ENCODE measurements around the gene APPL1.

The APPL1 gene, protein sequence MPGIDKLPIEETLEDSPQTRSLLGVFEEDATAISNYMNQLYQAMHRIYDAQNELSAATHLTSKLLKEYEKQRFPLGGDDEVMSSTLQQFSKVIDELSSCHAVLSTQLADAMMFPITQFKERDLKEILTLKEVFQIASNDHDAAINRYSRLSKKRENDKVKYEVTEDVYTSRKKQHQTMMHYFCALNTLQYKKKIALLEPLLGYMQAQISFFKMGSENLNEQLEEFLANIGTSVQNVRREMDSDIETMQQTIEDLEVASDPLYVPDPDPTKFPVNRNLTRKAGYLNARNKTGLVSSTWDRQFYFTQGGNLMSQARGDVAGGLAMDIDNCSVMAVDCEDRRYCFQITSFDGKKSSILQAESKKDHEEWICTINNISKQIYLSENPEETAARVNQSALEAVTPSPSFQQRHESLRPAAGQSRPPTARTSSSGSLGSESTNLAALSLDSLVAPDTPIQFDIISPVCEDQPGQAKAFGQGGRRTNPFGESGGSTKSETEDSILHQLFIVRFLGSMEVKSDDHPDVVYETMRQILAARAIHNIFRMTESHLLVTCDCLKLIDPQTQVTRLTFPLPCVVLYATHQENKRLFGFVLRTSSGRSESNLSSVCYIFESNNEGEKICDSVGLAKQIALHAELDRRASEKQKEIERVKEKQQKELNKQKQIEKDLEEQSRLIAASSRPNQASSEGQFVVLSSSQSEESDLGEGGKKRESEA

DNA sequence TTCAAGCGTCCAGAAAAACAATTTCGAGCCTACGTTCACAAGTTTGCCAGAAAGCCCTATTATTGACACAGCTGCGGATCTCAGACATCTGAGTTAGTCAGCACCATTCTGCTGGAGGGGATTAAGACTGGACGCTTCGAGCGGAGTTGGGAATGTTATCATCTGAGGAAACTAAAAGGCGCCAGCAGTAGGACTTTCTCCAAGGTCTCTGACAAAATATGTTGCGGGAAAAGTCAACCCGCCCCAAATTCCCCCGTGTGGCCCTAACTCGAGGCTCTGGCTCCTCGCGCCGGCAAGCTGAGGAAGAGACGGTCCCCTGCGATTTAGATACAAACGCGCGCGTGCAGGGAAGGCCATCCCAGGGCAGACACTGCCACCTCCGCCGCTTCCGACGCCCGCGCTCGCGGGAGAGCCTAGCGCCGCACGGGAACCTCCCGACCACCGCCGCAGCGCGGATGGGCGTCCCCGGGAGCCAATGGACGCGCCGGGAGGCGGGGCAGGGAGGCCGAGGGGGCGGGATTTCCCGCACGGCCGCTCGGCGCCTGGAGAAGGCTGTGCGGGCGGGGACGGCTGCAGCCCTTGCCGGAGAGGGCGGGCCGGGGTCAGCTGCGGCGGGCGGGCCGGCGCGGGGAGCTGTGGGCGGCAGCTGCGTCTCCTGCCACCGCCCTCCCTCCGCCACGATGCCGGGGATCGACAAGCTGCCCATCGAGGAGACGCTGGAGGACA lies at the start of gene APPL1:
Gene APPL1, plus strand, starts transcription at position 526 of the 726 bp plus-strand sequence. Its CDS starts 155 bp downstream, at position 681.
- DNase-seq (ENCODE audit: low spot score in 2 of 2) (peak; percentile 83 to 92), ATAC-seq (ENCODE audit: low read depth) (peak; percentile 89)
- no peaks in the 10 kb centered on the region for H3K9me3 Mint-ChIP-seq
- no peaks in the 10 kb centered on the region for H3K27me3 Mint-ChIP-seq
- H3K4me1 Mint-ChIP-seq = peaks cover 12% of the 10 kb centered on the region
- peak within 1 kb of the TSS; percentile 94 for H3K4me3 Mint-ChIP-seq
- H3K36me3 Mint-ChIP-seq = no peaks in the 10 kb centered on the region
- H3K27ac Mint-ChIP-seq = peak within 1 kb of the TSS; percentile 82

DNA sequence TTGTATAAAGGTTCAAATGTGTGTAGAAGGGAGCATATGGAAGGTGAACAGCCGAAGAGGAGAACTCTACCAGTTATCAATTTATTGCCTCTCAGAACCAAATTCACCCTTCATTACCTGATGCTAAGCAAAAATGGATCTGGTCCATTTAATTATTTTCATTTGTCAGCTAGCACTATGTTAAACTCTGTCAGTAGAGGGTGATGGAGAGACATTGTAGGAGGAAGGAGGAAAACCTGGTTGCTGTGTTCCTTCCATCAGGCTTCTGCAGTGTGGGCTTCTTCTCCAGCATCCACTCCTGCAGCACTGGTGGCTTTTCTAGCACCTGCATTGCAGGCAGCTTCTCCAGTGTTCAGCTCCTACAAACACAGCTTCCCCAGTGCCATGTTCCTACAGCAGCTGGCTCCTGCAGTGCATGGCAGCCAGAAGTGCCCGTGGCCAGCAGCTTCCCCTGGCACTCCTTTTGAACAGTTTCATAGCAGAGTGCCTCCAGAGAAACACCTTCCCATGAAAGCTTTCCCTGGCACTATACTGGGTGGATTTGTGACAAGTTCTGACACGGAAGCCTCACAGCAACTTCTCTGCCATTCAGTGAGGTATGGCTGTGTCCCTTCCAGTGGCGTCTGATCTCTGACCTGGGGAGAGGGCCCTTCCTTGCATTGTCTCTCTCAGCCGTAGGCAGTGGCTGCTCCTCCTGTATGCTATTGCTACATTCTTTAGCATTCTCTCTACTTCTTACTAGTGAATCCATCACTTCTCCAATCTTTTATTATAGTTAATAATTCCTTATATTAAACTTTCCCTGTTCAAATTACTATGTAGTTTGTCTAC lies 47.7 kb upstream of the APPL1 start:
- ATAC-seq (ENCODE audit: low read depth) (peak; percentile 56), DNase-seq (ENCODE audit: low spot score in 2 of 2) (no peak)
- Mint-ChIP-seq H3K27me3 (peaks cover 7% of the 10 kb centered on the region), H3K9me3 (no peaks in the 10 kb centered on the region), H3K27ac (no peak overlapping the region), H3K36me3 (no peaks in the 10 kb centered on the region), H3K4me1 (no peaks in the 10 kb centered on the region), H3K4me3 (no peak overlapping the region)

DNA sequence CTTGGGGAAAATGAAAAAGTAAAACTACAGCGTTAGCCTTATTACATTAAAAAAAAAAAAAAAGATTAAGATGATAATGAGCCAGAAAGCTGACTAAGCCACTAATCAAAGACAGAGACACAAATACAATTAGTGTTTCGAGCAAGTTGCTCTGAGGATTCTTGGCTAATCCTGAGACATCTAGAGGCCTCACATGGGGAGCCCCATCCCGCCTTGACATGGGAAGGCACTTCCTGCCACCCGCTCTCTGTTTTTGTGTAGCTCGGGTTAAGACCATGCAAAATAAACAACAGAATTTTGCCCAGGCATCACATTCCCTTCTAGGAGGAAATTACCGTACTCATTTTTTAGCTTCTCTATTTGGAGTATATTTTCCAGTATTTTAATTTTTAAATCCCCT lies 43.0 kb upstream of the APPL1 start:
- H3K9me3 Mint-ChIP-seq = no peaks in the 10 kb centered on the region
- peaks cover 8% of the 10 kb centered on the region for H3K27me3 Mint-ChIP-seq
- ATAC-seq (ENCODE audit: low read depth) (no peak), DNase-seq (ENCODE audit: low spot score in 2 of 2) (no peak)
- no peaks in the 10 kb centered on the region for H3K36me3 Mint-ChIP-seq
- no peak overlapping the region for H3K4me3 Mint-ChIP-seq
- H3K27ac Mint-ChIP-seq = no peak overlapping the region
- H3K4me1 Mint-ChIP-seq = no peaks in the 10 kb centered on the region

DNA sequence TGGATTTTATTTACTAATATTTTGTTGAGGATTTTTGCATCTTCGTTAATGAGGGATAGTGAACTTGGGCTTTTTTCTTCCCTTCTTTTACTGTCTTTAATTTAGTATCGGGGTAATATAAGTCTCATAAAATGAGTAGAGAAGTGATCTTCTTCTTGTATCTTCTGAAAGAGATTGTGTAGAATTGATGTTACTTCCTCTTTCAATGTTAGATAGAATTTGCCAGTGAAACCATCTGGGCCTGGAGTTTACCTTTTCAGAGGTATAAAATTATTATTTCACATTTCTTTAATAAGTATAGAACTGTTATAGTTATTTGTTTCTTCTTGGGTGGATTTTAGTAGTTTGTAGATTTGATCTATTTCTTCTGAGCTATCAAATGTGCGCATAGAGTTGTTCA lies 35.5 kb upstream of the APPL1 start:
- H3K36me3 Mint-ChIP-seq = no peaks in the 10 kb centered on the region
- no peaks in the 10 kb centered on the region for H3K9me3 Mint-ChIP-seq
- H3K4me3 Mint-ChIP-seq = no peak overlapping the region
- DNase-seq (ENCODE audit: low spot score in 2 of 2) = no peak
- H3K27ac Mint-ChIP-seq = no peak overlapping the region
- H3K4me1 Mint-ChIP-seq = peaks cover 4% of the 10 kb centered on the region
- peaks cover 3% of the 10 kb centered on the region for H3K27me3 Mint-ChIP-seq
- peak; percentile 38 for ATAC-seq (ENCODE audit: low read depth)

DNA sequence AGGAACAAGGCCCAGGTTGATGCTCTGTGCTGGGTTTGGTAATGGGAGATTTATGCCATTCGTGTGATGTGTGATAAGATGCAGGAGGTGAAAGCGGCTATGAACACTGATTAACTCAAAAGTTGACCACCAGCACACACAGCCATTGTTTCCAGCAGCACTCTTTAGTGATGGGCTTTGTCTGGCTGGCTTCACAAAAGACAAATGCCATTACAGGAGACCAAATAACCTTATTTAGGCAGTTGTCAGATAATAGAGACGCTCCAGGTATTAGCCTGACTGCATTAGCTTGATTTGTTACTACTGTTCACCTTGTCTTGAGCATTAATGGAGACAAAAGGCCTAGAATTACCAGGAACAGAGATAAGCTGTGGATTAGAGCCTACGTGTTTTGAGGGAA lies 32.9 kb upstream of the APPL1 start:
- no peak overlapping the region for H3K27ac Mint-ChIP-seq
- no peak for DNase-seq (ENCODE audit: low spot score in 2 of 2)

DNA sequence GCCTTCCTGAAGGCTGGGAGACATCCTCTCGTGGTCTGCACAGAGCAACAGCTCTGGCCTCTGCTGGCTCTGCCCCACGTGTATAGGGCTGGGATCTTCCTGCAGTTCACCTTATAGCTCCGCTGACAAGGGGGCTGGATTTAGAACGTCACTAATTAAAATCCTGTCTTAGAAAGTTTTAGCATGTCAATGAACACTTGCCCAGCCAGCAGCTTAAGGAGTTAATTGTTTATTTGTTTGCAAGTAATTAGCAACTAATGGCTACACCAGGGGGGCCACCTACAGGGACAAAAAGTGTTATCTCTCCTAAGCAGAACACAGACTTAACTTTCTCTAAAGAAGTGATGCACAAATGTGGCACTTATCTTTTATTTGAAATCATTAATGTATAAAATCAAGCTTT lies 27.6 kb upstream of the APPL1 start, which contains the start of gene HESX1:
Gene HESX1, minus strand, starts transcription at position 84 of the 403 bp plus-strand sequence. Its CDS starts 60 bp downstream, at position 24.
- no peak within 1 kb of the TSS for H3K27ac Mint-ChIP-seq
- DNase-seq (ENCODE audit: low spot score in 2 of 2) (no peak), ATAC-seq (ENCODE audit: low read depth) (no peak)
- peaks cover 1% of the 10 kb centered on the region for H3K27me3 Mint-ChIP-seq
- H3K4me1 Mint-ChIP-seq = no peaks in the 10 kb centered on the region
- H3K4me3 Mint-ChIP-seq = no peak within 1 kb of the TSS
- H3K36me3 Mint-ChIP-seq = no peaks in the 10 kb centered on the region
- H3K9me3 Mint-ChIP-seq = no peaks in the 10 kb centered on the region

More for the DNA sequence above, 32.9 kb upstream of the APPL1 start:
- no peak for ATAC-seq (ENCODE audit: low read depth)
- Mint-ChIP-seq H3K27me3 (peaks cover 3% of the 10 kb centered on the region), H3K4me3 (no peak overlapping the region), H3K36me3 (no peaks in the 10 kb centered on the region), H3K9me3 (no peaks in the 10 kb centered on the region), H3K4me1 (peaks cover 4% of the 10 kb centered on the region)

DNA sequence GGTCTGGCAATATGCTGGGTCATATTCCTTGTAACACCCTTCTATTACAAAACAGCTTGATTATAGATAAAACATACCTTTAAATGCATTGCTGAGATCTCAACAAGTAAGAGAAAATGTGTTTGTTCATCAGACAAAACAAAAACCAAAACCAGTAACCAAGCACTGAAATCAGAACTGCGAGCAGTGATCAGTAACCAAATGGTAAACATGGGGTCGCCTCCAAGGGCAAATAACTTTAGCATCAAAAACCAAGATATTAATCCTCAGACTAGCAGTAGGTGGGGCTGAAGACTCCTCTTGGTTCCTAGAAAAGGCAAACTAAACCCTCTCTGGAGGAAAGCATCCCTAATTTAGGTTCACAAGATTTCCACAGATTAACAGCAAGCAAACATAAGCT lies 21.1 kb upstream of the APPL1 start:
- Mint-ChIP-seq H3K27ac (no peak overlapping the region), H3K27me3 (no peaks in the 10 kb centered on the region), H3K36me3 (no peaks in the 10 kb centered on the region), H3K9me3 (no peaks in the 10 kb centered on the region), H3K4me3 (no peak overlapping the region), H3K4me1 (no peaks in the 10 kb centered on the region)
- ATAC-seq (ENCODE audit: low read depth) (no peak), DNase-seq (ENCODE audit: low spot score in 2 of 2) (no peak)

DNA sequence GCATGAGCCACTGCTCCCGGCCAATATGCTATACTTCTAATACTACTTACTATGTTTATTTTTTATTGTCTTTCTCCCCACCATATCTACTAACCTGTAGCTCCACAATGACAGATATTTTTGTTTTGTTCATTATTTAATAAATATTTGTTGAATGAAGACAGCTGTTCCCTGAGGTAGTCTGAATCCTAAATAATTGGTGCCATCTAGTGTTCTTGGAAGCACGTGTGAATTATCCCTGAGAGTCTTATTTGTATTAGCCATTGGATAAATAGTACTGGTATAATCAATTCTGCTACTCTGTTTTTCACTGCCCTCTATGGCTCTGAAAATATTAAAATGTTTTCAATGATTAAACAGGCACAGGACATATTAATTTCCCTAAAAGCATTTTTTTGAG lies 5.6 kb upstream of the APPL1 start:
- no peak overlapping the region for H3K4me3 Mint-ChIP-seq
- no peak overlapping the region for H3K27ac Mint-ChIP-seq
- H3K36me3 Mint-ChIP-seq = no peaks in the 10 kb centered on the region
- DNase-seq (ENCODE audit: low spot score in 2 of 2) (no peak), ATAC-seq (ENCODE audit: low read depth) (no peak)
- no peaks in the 10 kb centered on the region for H3K27me3 Mint-ChIP-seq
- no peaks in the 10 kb centered on the region for H3K9me3 Mint-ChIP-seq
- H3K4me1 Mint-ChIP-seq = peaks cover 6% of the 10 kb centered on the region

DNA sequence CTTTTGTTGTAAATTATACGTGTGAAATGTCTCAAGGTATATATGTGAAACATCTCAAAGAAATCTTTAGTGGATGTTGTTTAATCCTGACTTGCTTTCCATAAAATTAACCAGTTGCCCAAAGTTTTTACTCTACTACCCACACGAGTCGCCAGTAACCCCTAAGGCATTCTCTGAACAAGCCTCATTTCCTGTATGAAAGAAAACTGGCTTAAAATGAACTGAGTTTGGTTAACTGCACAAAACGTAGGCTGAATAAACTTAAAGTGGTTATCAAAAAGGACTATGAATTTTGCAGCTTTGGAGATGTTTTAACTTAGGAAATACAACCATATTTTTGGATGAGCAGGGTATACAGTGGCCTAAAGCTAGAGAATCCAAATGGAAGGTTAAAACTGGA lies 2.7 kb upstream of the APPL1 start:
- H3K36me3 Mint-ChIP-seq = no peaks in the 10 kb centered on the region
- peaks cover 9% of the 10 kb centered on the region for H3K4me1 Mint-ChIP-seq
- DNase-seq (ENCODE audit: low spot score in 2 of 2) (no peak), ATAC-seq (ENCODE audit: low read depth) (no peak)
- H3K27me3 Mint-ChIP-seq = no peaks in the 10 kb centered on the region
- no peak overlapping the region for H3K27ac Mint-ChIP-seq
- no peaks in the 10 kb centered on the region for H3K9me3 Mint-ChIP-seq
- no peak overlapping the region for H3K4me3 Mint-ChIP-seq

DNA sequence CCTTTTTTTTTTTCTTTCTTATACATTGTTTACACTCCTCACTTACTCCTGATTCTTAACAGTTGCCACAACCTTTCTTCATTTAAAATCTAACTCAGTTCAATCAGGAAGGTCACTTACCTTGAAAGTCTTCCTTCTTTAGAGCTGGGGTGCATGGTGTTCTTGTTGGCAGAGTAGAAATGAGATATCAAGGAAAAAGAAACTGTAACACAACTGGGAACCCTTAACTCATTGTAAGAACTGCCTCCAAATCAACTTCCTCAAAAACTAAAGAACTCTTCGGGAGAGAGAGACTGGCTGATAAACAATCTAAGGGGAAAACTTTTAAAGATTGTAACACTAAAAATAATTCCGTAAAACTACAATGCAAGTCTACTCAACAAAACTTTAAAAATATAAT lies 1.4 kb upstream of the APPL1 start:
- no peak for ATAC-seq (ENCODE audit: low read depth)
- Mint-ChIP-seq H3K36me3 (no peaks in the 10 kb centered on the region), H3K4me3 (peak overlapping the region; percentile 18), H3K9me3 (no peaks in the 10 kb centered on the region), H3K4me1 (peaks cover 12% of the 10 kb centered on the region), H3K27ac (no peak overlapping the region), H3K27me3 (no peaks in the 10 kb centered on the region)
- no peak for DNase-seq (ENCODE audit: low spot score in 2 of 2)

DNA sequence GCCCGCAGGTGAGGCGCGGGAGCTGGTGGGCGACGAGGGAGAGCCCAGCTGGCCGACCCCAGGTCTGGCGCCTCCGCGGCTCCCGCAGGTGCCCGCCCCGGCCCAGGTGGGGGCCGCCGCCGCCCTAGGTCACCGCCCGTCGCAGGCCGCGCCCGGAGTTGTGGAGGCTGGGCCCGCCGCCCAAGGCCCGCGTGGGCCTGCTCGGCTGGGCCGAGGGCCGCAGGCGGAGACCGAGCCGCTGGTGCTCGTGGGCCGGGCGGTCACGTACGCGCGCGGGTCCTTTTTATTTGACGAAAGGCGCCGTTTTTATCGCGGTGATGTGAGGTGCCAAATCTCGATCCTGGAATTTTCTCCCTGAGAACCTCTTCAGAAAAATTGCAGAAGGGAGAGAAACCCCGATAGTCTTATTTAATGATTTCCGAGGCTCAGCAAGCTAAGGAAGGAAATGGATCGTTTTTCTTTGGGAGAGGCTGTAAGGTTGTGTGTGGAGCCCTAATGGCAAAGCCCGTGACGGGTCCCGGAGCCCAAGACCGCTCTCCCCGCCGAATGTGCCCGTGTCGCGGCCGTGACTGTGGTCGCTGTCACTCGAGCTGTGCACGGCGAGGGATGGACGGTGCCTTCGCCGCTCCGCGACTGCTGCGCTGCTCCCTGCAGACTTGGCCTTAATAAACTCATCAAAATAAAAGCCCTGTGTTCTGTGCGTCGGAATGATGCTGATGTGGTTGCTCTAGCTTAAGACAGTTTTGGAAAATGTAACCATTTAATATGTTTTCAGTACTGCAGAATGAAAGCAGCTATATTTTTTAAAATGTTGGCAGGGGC lies 612 bp downstream of the APPL1 start:
- no peaks in the 10 kb centered on the region for H3K27me3 Mint-ChIP-seq
- no peaks in the 10 kb centered on the region for H3K36me3 Mint-ChIP-seq
- H3K4me1 Mint-ChIP-seq = peaks cover 12% of the 10 kb centered on the region
- H3K27ac Mint-ChIP-seq = peak overlapping the region; percentile 82
- H3K9me3 Mint-ChIP-seq = no peaks in the 10 kb centered on the region
- H3K4me3 Mint-ChIP-seq = peak overlapping the region; percentile 94
- peak in 1 of 2 donors; percentile 30 for DNase-seq (ENCODE audit: low spot score in 2 of 2)
- peak; percentile 44 for ATAC-seq (ENCODE audit: low read depth)

DNA sequence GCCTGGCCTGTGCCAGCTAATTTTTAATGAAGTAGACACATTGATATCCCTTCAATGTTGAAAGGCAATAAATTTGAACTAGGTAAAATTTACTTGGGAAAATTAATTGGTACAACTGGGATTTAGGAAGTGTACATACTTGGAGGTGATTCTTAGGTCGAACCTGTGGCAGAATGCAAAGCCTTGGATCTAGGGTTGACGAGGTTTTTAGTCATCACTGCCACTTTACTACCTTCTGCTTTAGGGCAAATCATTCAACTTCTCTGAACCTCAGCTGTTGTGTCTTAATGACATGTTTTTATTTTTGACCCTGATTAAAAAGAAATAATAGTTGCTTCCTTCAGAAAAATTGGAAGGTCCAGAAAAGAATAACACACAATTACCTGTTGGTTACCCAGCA lies 2.5 kb downstream of the APPL1 start:
- no peak overlapping the region for H3K4me3 Mint-ChIP-seq
- DNase-seq (ENCODE audit: low spot score in 2 of 2) (no peak), ATAC-seq (ENCODE audit: low read depth) (no peak)
- peaks cover 15% of the 10 kb centered on the region for H3K4me1 Mint-ChIP-seq
- no peaks in the 10 kb centered on the region for H3K27me3 Mint-ChIP-seq
- H3K27ac Mint-ChIP-seq = no peak overlapping the region
- no peaks in the 10 kb centered on the region for H3K9me3 Mint-ChIP-seq
- H3K36me3 Mint-ChIP-seq = no peaks in the 10 kb centered on the region

DNA sequence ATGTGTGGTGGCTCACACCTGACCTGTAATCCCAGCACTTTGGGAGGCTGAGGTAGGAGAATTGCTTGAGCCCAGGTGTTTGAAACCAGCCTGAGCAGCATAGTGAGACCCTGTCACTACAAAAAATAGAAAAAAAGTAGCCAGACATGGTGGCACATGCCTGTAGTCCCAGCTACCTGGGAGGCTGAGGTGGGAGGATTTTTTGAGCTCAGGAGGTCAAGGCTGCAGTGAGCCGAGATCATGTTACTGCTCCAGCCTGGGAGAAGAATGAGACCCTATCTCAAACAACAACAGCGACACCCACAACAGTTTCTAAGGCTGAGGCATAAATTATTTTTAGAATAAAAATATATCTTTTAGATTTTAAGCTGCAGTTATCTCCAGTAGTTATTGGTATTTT lies 6.3 kb downstream of the APPL1 start:
- ATAC-seq (ENCODE audit: low read depth) (no peak), DNase-seq (ENCODE audit: low spot score in 2 of 2) (no peak)
- peak overlapping the region; percentile 50 for H3K27ac Mint-ChIP-seq
- no peak overlapping the region for H3K4me3 Mint-ChIP-seq
- no peaks in the 10 kb centered on the region for H3K27me3 Mint-ChIP-seq
- peaks cover 14% of the 10 kb centered on the region for H3K4me1 Mint-ChIP-seq
- H3K36me3 Mint-ChIP-seq = peaks cover 10% of the 10 kb centered on the region
- no peaks in the 10 kb centered on the region for H3K9me3 Mint-ChIP-seq

Measured in memory B cell (primary cell).